Stimulated activated effector memory CD8-positive, alpha-beta T cell treated with anti-CD3 and anti-CD28 coated beads, Interleukin-12 subunit alpha, Interleukin-12 subunit beta, amount 100 ng/mL, for 72 hours (primary cell): ENCODE measurements around the gene KRT7.
A peak's percentile ranks its signal among the peaks of the same experiment; 100 is the strongest.

Experiments used
- ATAC-seq: fragments of 150-1000 bp; cut with Tn5 transposase; 2 replicates; pipeline ENCODE4 v1.10.0; 2021
- DNase-seq, 2 donors: peaks; one replicate each; pipeline ENCODE4 v3.0.0; 2021 to 2022; ENCODE audit warnings: low spot score in 2 of 2
- H3K27ac Mint-ChIP-seq: one replicate; pipeline ENCODE4 v1.8.0; 2022; ENCODE audit warnings: mild to moderate bottlenecking, mixed read lengths
- H3K36me3 Mint-ChIP-seq: one replicate; pipeline ENCODE4 v1.8.0; 2022; ENCODE audit warnings: mild to moderate bottlenecking, mixed read lengths
- H3K4me1 Mint-ChIP-seq: one replicate; pipeline ENCODE4 v1.8.0; 2022; ENCODE audit warnings: mixed read lengths
- H3K4me3 Mint-ChIP-seq: one replicate; pipeline ENCODE4 v1.8.0; 2022; ENCODE audit warnings: mild to moderate bottlenecking, mixed read lengths
- H3K9me3 Mint-ChIP-seq: one replicate; pipeline ENCODE4 v1.8.0; 2022; ENCODE audit warnings: mixed read lengths

KRT7 gene

DNA sequence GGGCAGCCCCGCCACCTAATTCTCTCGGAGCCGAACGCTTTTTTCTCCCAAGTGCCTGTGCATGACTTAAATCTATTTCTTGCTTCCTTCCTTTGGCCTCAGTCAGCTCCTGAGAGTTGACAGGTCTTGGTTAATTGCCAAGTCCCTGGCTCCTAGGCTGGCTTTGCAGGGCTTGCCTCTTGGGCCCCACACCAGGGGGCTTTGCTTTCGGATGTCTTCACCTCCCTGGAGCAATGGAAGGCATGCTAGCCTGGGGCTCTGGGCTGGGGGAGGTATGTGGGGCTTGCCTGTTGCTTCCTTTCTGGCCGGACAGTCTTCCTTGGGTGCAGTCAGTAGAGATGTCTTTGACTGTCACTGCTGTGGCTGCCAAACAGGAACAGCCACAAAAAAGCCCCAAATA, 39.1 kb upstream of the KRT7 start:
- ATAC-seq (no peak), DNase-seq (no peak)
- Mint-ChIP-seq H3K4me1 (peaks cover 10% of the 10 kb centered on the region), H3K27ac (no peak overlapping the region), H3K9me3 (no peaks in the 10 kb centered on the region), H3K36me3 (no peaks in the 10 kb centered on the region), H3K4me3 (no peak overlapping the region)

- Mint-ChIP-seq H3K4me1 (peaks cover 10% of the 10 kb centered on the region), H3K9me3 (no peaks in the 10 kb centered on the region), H3K4me3 (no peak overlapping the region), H3K27ac (peak overlapping the region; percentile 50), H3K36me3 (no peaks in the 10 kb centered on the region)
- no peak for ATAC-seq
- no peak for DNase-seq
Observed at GRCh38 chr12:52195065-52195730, 37.8 kb upstream of the KRT7 start.

DNA sequence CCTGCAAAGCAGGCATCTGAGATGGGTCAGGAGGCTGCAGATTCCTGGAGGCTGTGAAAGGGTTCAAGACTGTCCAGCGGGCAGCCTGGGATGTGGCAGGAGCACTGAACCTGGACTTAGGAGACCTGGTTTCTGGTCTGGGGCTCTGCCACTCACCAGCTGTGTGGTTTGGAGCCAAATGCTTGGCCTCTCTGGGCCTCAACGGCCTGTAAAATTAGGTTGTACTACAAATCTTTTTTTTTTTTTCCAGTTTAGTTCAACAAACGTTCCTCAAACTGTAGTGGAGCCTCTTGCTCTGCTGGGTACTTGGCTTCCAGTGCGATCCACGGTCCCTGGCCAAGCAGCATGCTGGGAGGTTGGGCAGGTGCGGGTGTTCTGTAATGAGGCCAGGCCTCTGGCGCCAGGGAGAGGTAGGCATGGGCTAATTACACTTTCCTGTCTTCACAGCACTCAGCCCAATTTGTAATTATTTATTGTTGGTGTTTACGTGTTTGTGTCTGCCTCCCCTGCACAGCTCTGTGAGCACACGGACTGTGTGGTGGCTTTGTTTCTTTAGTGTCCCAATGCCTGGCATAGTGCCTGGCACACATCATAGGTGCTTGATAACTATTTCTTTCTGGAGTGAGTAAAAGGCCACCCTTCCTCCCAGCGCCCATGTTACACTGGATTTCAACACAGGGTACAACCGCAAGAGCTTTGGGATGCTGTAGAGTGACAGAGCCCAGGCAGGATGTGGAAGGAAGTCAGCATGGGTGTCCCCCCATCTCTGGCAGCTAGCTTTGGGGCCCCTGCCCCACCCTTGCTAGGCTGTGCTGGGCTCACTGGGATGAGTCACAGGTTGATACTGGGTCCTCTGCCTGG, 35.4 kb upstream of the KRT7 start:
- no peak for DNase-seq
- Mint-ChIP-seq H3K4me3 (no peak overlapping the region), H3K27ac (no peak overlapping the region), H3K36me3 (no peaks in the 10 kb centered on the region), H3K9me3 (no peaks in the 10 kb centered on the region), H3K4me1 (peaks cover 10% of the 10 kb centered on the region)
- no peak for ATAC-seq

DNA sequence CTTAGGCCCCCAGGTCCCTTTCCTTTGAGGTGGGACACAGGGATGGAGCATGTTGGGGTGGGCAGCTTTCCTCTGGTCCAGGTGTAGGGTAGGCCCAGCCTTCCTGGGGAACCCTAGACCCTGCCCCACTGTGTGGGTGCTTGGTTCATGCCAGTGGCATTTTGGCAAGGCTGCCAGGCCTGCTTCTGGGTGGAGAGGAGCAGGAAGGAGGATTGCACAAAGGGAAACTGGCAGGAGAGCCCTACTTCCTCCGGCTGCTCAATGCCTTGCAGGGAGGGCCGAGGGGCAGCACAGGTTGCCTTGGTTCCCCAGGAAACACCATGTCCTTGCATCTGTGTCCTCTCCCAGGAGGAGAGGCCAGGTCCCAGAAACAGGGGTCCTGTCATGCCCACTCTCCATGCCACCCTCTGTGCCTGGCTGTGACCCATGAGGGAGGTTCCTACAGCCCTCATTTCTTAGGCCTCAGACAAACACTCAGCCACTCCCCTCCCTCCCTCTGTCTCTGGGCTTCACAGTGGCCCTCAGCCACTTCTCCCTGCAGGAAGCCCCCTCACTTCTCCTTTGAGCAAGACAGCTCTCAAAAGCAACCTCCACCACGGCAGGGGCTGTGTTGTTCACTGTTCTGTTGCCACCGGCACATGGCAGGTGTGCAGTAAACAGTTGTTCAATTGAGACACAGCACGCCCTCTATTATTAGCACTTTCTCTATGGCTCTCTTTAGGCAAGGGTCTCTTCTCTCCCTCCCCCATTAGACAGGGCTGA, 34.4 kb upstream of the KRT7 start:
- no peaks in the 10 kb centered on the region for H3K36me3 Mint-ChIP-seq
- H3K27ac Mint-ChIP-seq = no peak overlapping the region
- DNase-seq = no peak
- no peak overlapping the region for H3K4me3 Mint-ChIP-seq
- no peak for ATAC-seq
- peaks cover 17% of the 10 kb centered on the region for H3K4me1 Mint-ChIP-seq
- no peaks in the 10 kb centered on the region for H3K9me3 Mint-ChIP-seq

DNA sequence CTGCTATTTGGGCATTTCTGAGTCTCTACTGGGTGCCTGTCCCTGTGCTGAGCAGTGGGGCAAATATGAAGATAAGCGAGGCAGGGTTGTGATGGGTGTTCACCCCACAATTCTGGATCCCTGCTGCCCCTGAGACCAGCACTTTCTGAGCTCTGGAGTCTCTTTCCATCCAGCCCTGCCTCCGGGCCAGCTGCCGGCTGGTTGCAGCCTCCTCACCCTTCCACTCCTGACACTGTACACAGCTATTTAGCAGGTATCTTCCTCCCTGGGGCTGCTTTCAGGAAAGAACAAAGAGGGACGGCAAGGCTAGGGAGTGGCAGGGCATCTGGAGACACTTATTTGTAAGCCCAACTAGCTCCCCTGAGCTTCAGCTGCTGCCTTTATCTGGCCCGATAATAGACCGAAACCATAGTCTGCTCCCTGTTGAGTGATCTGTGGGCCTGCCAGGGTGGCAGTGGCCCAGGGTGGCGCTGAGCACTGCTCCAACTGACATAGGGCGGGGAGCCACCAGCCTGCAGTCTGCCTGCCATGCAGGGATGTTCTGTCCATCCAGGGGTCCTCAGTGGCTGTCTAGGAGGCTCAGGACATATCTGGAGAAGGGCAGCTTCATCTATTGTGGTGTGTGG, 33.6 kb upstream of the KRT7 start:
- no peaks in the 10 kb centered on the region for H3K36me3 Mint-ChIP-seq
- H3K9me3 Mint-ChIP-seq = no peaks in the 10 kb centered on the region
- peaks cover 17% of the 10 kb centered on the region for H3K4me1 Mint-ChIP-seq
- H3K4me3 Mint-ChIP-seq = no peak overlapping the region
- DNase-seq = no peak
- no peak for ATAC-seq
- no peak overlapping the region for H3K27ac Mint-ChIP-seq

- Mint-ChIP-seq H3K9me3 (no peaks in the 10 kb centered on the region), H3K4me1 (peaks cover 10% of the 10 kb centered on the region), H3K36me3 (no peaks in the 10 kb centered on the region), H3K4me3 (no peak overlapping the region), H3K27ac (no peak overlapping the region)
- ATAC-seq (no peak), DNase-seq (no peak)
Observed at GRCh38 chr12:52200086-52200780, 32.8 kb upstream of the KRT7 start.

DNA sequence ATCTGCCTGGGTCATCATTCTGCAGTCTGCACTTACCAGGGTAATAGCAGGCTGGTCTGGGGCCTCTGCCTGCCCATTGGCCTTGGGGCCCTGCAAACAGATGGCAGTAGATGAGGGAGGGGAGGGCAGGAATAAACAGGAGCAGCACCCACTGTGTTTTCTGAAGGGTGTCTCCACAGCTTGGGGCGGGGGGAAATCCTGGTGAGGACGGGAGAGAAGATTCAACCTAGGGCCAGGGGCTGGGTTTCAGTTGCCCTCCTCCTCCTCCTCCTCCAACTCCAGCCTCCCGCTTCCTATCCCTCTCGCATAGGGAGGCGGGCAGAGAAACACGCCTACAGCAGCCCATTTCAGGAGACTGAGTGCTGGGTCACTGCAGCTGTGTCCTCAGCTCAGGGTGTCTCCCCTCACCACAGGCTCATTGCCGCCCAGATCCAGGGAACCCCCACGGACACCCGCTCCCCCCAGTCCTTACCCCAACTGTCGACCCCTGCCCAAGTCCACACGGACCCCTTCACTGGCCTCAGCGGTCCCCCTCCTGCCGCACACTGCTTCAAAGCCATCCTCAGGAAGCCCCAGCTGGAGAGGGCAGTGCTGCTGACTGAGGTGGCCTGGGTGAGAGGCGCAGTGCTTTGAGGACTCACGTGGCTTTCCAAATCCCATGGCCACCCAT, 32.1 kb upstream of the KRT7 start:
- Mint-ChIP-seq H3K9me3 (no peaks in the 10 kb centered on the region), H3K4me3 (no peak overlapping the region), H3K4me1 (peaks cover 7% of the 10 kb centered on the region), H3K27ac (no peak overlapping the region), H3K36me3 (no peaks in the 10 kb centered on the region)
- DNase-seq (no peak), ATAC-seq (no peak)

GRCh38 chr12:52201451-52201839, 31.6 kb upstream of the KRT7 start:
- no peak overlapping the region for H3K4me3 Mint-ChIP-seq
- H3K9me3 Mint-ChIP-seq = no peaks in the 10 kb centered on the region
- H3K36me3 Mint-ChIP-seq = no peaks in the 10 kb centered on the region
- H3K4me1 Mint-ChIP-seq = peaks cover 7% of the 10 kb centered on the region
- DNase-seq (no peak), ATAC-seq (no peak)
- H3K27ac Mint-ChIP-seq = no peak overlapping the region

DNA sequence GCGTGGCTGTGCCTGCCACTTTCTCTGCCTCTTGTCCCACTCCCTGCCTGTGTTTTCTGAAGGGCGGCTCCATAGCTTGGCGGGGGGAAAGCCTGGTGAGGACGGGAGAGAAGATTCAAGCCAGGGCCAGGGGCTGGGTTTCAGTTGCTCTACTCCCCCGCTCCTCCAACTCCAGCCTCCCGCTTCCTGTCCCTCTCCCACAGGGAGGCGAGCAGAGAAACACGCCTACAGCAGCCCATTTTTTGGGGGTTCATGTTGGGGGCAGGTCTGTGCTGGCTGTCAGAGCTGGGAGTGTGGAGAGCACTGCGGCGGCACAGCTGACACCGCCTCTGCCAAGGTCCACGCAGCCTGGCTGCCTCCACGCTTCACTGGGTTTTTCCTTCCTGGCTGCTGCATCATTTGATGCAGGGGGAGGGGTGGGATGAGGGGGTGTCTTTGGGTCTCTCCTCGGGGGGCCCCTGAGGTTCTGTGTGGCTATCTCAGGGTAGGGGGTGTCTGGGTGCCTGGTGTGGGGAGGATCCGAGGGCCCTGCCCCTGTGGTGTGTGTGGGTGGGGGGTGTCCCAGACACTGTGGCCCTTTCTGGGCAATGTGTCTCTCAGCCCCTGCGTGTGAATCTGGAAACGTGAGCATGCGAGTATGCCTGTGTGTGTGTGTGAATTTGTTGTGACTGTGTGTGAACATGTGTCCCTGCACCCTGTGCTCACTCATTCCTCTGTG, 30.5 kb upstream of the KRT7 start:
- peaks cover 7% of the 10 kb centered on the region for H3K4me1 Mint-ChIP-seq
- DNase-seq (no peak), ATAC-seq (peak; percentile 27)
- no peaks in the 10 kb centered on the region for H3K36me3 Mint-ChIP-seq
- no peak overlapping the region for H3K27ac Mint-ChIP-seq
- no peak overlapping the region for H3K4me3 Mint-ChIP-seq
- H3K9me3 Mint-ChIP-seq = no peaks in the 10 kb centered on the region

DNA sequence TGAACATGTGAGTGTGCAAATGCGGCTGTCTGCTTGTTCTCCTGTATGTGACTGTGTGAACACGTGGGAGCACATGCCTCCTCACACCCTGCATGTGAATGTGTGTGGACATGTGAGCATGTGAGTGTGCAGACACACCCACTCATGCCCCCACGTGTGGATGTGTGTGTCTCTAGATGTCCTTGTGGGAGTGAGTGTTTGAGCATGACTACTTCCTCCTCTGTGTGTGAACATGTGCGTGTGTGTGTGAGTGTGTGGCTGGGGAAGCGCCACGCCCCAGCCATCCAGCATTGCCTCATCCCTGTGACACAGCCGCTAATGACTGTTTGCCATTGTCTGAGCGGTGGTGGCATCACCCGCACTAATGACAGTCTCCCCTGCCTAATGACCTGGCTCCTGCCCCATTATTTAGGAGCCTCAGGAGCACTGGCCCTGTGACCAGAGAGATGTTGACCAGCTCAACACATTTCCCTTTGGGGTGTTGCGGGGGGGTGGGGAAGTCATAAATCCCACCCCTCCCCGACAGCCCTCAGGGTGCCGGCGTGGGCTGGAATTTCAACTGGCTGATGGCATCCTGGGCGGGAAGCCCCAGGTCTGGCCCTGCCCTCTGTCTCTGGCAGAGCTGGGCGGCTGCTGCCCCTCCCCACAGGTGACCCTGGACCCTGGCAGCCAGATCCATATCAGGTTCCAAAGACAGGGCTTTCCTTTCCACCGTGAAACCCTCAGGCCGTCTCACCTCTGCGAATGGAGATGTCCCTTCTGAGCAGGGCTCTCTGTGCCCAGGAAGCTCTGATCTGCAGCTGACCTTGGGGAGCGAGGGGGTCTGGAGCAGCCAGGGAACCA, 29.7 kb upstream of the KRT7 start:
- Mint-ChIP-seq H3K27ac (no peak overlapping the region), H3K36me3 (no peaks in the 10 kb centered on the region)

DNA sequence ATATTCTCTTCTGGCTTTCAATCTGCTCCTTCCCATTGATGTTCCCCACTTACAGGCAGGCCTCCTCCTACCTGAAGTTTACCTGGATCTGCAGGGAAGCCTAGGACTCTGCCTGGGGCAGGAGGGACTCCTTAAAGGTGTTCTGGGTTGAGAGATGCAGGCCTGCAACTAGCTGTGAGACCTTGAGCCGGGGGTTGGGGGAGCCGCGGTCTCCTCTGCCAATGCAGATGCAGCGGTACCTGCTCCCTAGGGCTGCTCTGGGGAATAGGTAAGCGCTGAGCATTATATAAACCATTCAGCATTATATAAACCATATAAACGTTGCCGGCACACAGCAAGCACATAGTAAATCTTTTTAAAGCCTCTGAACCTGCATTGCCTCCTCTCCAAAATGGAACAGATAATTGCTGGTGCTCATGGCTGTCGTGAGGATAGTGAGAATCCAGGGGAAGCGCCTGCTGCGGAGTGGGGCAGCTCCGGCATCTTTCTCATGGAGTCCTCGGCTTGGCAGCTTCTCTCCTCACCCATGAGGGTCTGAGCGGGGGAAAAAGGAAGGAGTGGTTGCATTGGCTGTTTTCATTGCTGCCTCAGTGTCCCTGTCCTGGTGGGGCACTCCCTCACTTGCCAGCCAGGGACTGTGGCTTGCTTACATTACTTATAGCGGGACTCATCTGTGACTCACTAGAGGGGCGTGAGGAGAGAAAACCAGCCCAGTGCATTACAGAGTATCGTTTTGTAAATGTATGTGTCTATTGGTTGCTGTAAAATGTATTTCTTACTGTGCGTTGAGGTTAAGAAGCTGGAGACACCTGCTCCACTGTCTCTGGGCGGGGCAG, 28.7 kb upstream of the KRT7 start:
- H3K4me3 Mint-ChIP-seq = no peak overlapping the region
- H3K36me3 Mint-ChIP-seq = no peaks in the 10 kb centered on the region
- no peak for DNase-seq
- H3K4me1 Mint-ChIP-seq = peaks cover 7% of the 10 kb centered on the region
- no peaks in the 10 kb centered on the region for H3K9me3 Mint-ChIP-seq
- H3K27ac Mint-ChIP-seq = no peak overlapping the region
- ATAC-seq = no peak

More for the DNA sequence above, 29.7 kb upstream of the KRT7 start:
- no peaks in the 10 kb centered on the region for H3K9me3 Mint-ChIP-seq
- H3K4me3 Mint-ChIP-seq = no peak overlapping the region
- DNase-seq (no peak), ATAC-seq (peak; percentile 47)
- peaks cover 7% of the 10 kb centered on the region for H3K4me1 Mint-ChIP-seq

GRCh38 chr12:52204931-52205505, 28.0 kb upstream of the KRT7 start:
- peaks cover 7% of the 10 kb centered on the region for H3K4me1 Mint-ChIP-seq
- DNase-seq = no peak
- H3K36me3 Mint-ChIP-seq = no peaks in the 10 kb centered on the region
- no peak overlapping the region for H3K27ac Mint-ChIP-seq
- no peak for ATAC-seq
- H3K4me3 Mint-ChIP-seq = no peak overlapping the region
- H3K9me3 Mint-ChIP-seq = no peaks in the 10 kb centered on the region
